SK-N-MC (cell line): ENCODE data around the gene SLCO3A1.

Experiments used
- EZH2 ChIP-seq: fragments of 200-600 bp; sonication (generic); IDR thresholded peaks from one replicate; pipeline ENCODE4 v1.6.1; 2017; ENCODE audit warnings: antibody characterized with exemption
- FOXP2 ChIP-seq: optimal IDR thresholded peaks from 2 replicates; pipeline ENCODE3; 2011; ENCODE audit warnings: mild to moderate bottlenecking, moderate library complexity; ENCODE audit not compliant: insufficient read depth; ENCODE audit errors: extremely low read length, control extremely low read depth
- POLR2AphosphoS5 ChIP-seq: IDR thresholded peaks from 2 replicates; pipeline ENCODE4 v1.6.1; 2012; ENCODE audit warnings: mild to moderate bottlenecking, low read depth, low read length, borderline replicate concordance

- TF ChIP-seq FOXP2 (no peak), EZH2 (no peak), POLR2AphosphoS5 (no peak)
Observed at GRCh38 chr15:91826443-91826842, 27.1 kb upstream of the SLCO3A1 start.
